AG04449 (cell line): ENCODE data around the gene BIN1.

Experiments
- CTCF ChIA-PET: fragments of 350-600 bp; formaldehyde crosslinking; extraction: SDS; loops from one replicate; lab custom pipeline; 2021; ENCODE audit warnings: antibody characterized with exemption; lab: Yijun Ruan, JAX
- POLR2A ChIA-PET: fragments of 400-600, 350-600 bp; formaldehyde crosslinking; extraction: SDS; loops from one replicate; lab custom pipeline; 2020; ENCODE audit warnings: antibody characterized with exemption, inconsistent platforms; lab: Yijun Ruan, JAX
- DNase-seq: peaks from one replicate; pipeline ENCODE4 v3.0.0-alpha.2; 2010; ENCODE audit warnings: low read depth, low spot score
- H3K4me3 ChIP-seq: 2 replicates; pipeline ENCODE4 v1.5.1; 2011; ENCODE audit warnings: low read depth, mild to moderate bottlenecking, control low read depth, low read length
- TF ChIP-seq, protein P1 (sequence below): IDR thresholded peaks from one replicate; pipeline ENCODE4 v1.5.1; 2011; ENCODE audit warnings: mild to moderate bottlenecking, moderate library complexity, low read length, control low read depth, inconsistent platforms; ENCODE audit not compliant: insufficient read depth; ENCODE audit errors: missing control alignments

The BIN1 gene

GRCh38 chr2:127017548-127017947 lies 89.4 kb downstream of the BIN1 start:
- H3K4me3 ChIP-seq: no peak overlapping the region
- TF ChIP-seq, protein P1, sequence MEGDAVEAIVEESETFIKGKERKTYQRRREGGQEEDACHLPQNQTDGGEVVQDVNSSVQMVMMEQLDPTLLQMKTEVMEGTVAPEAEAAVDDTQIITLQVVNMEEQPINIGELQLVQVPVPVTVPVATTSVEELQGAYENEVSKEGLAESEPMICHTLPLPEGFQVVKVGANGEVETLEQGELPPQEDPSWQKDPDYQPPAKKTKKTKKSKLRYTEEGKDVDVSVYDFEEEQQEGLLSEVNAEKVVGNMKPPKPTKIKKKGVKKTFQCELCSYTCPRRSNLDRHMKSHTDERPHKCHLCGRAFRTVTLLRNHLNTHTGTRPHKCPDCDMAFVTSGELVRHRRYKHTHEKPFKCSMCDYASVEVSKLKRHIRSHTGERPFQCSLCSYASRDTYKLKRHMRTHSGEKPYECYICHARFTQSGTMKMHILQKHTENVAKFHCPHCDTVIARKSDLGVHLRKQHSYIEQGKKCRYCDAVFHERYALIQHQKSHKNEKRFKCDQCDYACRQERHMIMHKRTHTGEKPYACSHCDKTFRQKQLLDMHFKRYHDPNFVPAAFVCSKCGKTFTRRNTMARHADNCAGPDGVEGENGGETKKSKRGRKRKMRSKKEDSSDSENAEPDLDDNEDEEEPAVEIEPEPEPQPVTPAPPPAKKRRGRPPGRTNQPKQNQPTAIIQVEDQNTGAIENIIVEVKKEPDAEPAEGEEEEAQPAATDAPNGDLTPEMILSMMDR: no peak
- ChIA-PET CTCF (no interaction called here), POLR2A (no interaction called here)
- no peak for DNase-seq

- H3K4me3 ChIP-seq: no peak overlapping the region
- ChIA-PET POLR2A (no interaction called here), CTCF (no interaction called here)
- TF ChIP-seq, protein P1: no peak
- no peak for DNase-seq
Measured at GRCh38 chr2:127016329-127016728, 90.6 kb downstream of the BIN1 start.

GRCh38 chr2:127015106-127015910 lies 91.6 kb downstream of the BIN1 start:
- TF ChIP-seq, protein P1: no peak
- no peak overlapping the region for H3K4me3 ChIP-seq
- no peak for DNase-seq
- ChIA-PET CTCF (interaction anchor here (1.5 kb wide), 1 partner anchor 43 kb away, joined by 6 read pairs; no protein-coding TSS in a partner anchor), POLR2A (no interaction called here)

DNA sequence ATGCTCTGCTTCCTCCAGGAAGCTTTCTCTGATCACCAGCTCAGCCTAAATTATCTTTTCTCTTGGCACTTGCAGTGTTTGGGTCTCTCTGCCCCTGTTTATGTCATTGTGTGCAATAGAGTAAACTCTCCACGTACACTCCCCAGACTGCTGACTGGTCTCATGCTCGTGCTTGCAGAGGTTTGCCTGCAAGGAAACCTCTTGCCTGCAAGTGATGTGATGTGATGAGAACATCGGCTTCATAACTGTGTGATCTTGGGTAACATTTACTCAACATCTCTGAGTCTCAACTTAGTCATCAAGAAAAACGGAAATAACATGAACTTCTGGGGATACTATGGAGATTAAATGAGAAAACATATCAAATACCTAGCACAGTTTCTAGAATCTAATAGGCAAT lies 92.3 kb downstream of the BIN1 start:
- POLR2A ChIA-PET: no interaction called here
- TF ChIP-seq, protein P1: no peak
- no peak overlapping the region for H3K4me3 ChIP-seq
- peak; percentile 94 for DNase-seq
- CTCF ChIA-PET: interaction anchor here (1.5 kb wide), 1 partner anchor 43 kb away, joined by 6 read pairs; no protein-coding TSS in a partner anchor

GRCh38 chr2:127014224-127014623 lies 92.7 kb downstream of the BIN1 start:
- no peak overlapping the region for H3K4me3 ChIP-seq
- TF ChIP-seq, protein P1: no peak
- POLR2A ChIA-PET: no interaction called here
- DNase-seq: no peak
- CTCF ChIA-PET: interaction anchor here (1.5 to 1.7 kb wide), 2 partner anchors 9 to 42 kb away, joined by 6 read pairs; no protein-coding TSS in a partner anchor

DNA sequence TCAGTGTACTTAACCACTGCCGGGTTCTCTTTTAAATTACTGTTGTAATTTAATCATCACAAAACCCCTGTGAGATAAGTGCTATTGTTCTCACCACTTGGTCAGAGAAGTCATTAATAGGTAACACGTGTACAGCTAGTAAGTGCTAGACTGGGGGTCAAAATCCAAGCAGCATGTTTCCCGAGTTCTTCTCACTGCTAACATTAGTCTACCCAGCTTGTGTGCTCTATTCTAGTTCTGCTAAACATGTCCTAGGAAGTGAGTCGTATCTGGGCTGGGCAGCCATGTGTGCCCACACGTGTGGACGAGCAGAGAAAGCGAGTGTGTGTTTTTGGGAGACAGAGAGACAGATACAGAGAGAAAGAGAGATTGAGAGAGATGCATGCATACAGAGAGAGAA lies 94.1 kb downstream of the BIN1 start:
- ChIA-PET CTCF (interaction anchor here (1.7 kb wide), 1 partner anchor 10 kb away, joined by 6 read pairs; no protein-coding TSS in a partner anchor), POLR2A (no interaction called here)
- TF ChIP-seq, protein P1: no peak
- DNase-seq: no peak
- no peak overlapping the region for H3K4me3 ChIP-seq
